Activated naive CD4-positive, alpha-beta T cell treated with anti-CD3 and anti-CD28 coated beads, Interleukin-2, amount 10 ng/mL, durations not matched to agents 7 days and 5 days (primary cell): ENCODE data around the gene PDLIM4.

Experiments used
- CTCF ChIA-PET: fragments of 350-600 bp; sonication (Branson Sonifier 250); formaldehyde crosslinking; loops from one replicate; lab custom pipeline; 2021; ENCODE audit warnings: antibody characterized with exemption; lab: Charles Lee
- DNase-seq: peaks from one replicate; pipeline ENCODE4 v3.0.0-alpha.2; 2020
- H3K27ac Mint-ChIP-seq: one replicate; pipeline ENCODE4 v1.8.0; 2021; ENCODE audit warnings: mild to moderate bottlenecking, moderate library complexity, mixed read lengths
- H3K27me3 Mint-ChIP-seq: one replicate; pipeline ENCODE4 v1.8.0; 2021; ENCODE audit warnings: mild to moderate bottlenecking, mixed read lengths
- H3K36me3 Mint-ChIP-seq: one replicate; pipeline ENCODE4 v1.8.0; 2021; ENCODE audit warnings: mixed read lengths
- H3K4me1 Mint-ChIP-seq: one replicate; pipeline ENCODE4 v1.8.0; 2021; ENCODE audit warnings: mixed read lengths
- H3K4me3 Mint-ChIP-seq: one replicate; pipeline ENCODE4 v1.8.0; 2021; ENCODE audit warnings: mild to moderate bottlenecking, moderate library complexity, mixed read lengths
- H3K9me3 Mint-ChIP-seq: one replicate; pipeline ENCODE4 v1.8.0; 2021; ENCODE audit warnings: mixed read lengths

PDLIM4 gene

DNA sequence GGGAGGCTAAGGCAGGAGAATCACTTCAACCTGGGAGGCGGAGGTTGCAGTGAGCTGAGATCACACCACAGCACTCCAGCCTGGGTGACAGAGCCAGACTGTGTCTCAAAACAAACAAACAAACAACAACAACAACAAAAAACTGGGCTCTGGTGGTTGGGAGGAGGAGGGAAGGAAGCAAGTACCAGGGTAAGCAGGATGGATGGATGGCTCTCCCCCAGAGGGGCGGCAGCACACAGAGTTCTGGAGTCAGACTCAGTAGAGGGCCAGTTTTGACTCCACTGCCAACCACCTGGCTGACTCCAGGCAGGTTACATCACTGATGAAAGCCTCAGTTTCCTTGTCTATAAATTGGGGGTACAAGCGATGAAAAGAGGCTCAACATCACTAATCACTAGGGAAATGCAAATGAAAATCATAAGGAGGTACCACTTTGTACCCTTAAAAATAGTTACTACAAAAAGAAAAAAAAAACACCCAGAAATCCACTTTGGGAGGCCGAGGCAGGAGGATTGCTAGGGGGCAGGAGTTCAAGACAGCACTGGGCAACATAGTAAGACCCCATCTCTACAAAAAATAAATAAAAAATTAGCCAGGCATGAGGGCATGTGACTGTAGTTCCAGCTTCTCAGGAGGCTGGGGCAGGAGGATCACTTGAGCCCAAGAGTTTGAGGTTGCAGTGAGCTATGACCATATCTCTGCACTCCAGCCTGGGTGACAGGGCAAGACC lies 39.9 kb downstream of the PDLIM4 start:
- Mint-ChIP-seq H3K4me3 (no peak overlapping the region), H3K27ac (no peak overlapping the region), H3K27me3 (peaks cover 60% of the 10 kb centered on the region), H3K4me1 (peaks cover 17% of the 10 kb centered on the region), H3K36me3 (no peaks in the 10 kb centered on the region), H3K9me3 (no peaks in the 10 kb centered on the region)
- CTCF ChIA-PET, result interaction anchor here (1.1 to 1.5 kb wide), 2 partner anchors 14 to 25 kb away, joined by 3 to 5 read pairs; no protein-coding TSS in a partner anchor
- no peak for DNase-seq

DNA sequence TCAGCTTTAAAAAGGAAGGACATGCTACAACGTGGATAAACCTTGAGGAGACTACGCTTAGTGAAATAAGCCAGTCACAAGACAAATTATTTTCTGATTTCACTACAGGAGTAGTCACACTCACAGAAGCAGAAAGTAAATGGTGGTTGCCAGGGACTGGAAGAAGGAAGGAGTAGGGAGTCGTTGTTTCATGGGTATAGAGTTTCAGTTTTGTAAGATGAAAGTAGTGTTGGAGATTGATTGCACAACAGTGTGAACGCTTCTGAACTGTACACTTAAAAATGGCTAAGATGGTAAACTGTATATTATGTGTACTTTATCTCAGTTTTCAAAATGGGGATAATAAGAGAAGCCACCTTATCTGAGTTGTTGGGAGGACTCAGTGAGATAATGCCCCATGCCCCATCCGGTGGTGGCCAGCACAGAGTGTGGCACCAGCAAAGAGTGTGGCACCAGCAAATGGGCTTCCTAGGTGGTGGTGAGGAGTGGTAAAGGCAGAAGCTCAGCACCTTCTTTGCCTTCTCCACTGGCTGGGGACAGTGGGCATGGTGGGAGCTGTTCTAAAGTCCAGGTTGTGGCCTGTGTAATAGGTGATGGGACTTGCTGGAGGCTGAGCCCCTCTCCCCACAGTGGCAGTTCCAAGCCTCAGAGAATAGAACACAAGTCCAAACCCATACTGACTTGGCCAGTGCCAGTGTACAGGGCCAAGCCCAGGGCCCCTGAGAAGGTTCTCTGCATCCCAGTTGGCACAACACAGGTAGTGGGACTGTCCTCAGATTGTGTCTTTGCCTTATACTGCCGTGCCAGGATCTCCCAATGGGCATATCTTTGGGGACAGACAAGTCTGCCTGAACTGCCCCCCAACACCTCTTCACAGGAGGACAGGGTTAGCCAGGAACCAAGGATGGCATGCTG lies 41.1 kb downstream of the PDLIM4 start:
- no peak overlapping the region for H3K4me3 Mint-ChIP-seq
- H3K4me1 Mint-ChIP-seq, result peaks cover 17% of the 10 kb centered on the region
- peaks cover 48% of the 10 kb centered on the region for H3K27me3 Mint-ChIP-seq
- DNase-seq, result no peak
- no peaks in the 10 kb centered on the region for H3K36me3 Mint-ChIP-seq
- H3K27ac Mint-ChIP-seq, result no peak overlapping the region
- H3K9me3 Mint-ChIP-seq, result no peaks in the 10 kb centered on the region
- CTCF ChIA-PET, result no interaction called here

DNA sequence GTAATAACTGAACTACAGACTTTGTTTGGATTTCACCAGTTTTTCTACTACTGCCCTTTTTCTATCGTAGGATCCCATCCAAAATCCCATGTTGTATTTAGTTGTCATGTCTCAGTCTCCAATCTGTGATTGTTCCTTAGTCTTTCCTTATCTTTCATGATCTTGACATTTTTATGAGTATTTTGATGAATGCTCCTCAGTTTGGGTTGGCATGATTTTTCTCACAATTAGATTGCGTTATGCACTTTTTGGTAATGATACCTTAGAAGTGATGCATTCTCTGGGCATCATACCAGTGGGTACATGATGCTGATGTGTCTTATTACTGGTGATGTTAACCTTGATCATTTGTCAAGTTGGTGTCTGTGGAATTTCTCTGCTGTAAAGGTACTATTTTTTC lies 42.4 kb downstream of the PDLIM4 start:
- CTCF ChIA-PET, result no interaction called here

DNA sequence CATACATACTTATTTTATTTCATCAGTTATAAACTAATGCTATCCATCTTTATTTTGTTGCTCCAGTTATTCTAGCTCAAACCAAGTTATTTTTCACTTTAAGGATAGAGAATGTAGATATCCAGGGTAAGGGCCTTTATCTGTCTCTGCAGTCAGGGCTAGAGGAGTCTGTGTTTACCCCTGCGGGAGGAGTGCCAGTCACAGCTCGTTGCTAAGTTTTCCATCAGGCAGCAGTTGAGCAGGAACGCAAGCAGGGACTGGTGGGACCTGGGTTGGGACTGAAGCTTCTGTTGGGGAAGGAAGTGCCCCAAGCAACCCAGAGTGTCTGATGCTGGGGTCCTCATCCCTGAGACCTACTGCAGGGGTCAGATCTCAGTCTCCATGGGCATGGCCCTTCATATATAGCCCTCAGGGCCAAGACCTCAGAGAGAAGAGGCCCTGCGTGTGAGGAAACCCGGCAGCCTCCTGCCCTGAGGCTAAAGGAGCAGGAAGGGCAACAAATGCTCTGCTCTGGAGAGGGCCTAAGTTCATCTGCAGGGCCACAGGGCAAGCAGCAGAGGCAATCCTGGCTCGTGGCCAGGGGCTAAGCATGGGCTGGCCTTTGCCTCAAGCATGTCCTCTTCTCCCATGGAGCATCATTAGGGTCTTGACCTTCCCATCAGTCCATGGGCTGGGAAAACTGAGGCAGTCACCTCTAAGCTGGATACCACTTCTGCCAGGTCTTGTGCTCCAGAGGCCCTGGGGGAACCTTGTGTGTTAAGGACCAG lies 43.3 kb downstream of the PDLIM4 start:
- peaks cover 26% of the 10 kb centered on the region for H3K27me3 Mint-ChIP-seq
- H3K9me3 Mint-ChIP-seq, result peaks cover 5% of the 10 kb centered on the region
- no peak overlapping the region for H3K27ac Mint-ChIP-seq
- H3K4me1 Mint-ChIP-seq, result peaks cover 4% of the 10 kb centered on the region
- H3K4me3 Mint-ChIP-seq, result no peak overlapping the region
- no peak for DNase-seq
- no peaks in the 10 kb centered on the region for H3K36me3 Mint-ChIP-seq
- CTCF ChIA-PET, result interaction anchor here (3.4 kb wide), 1 partner anchor 28 kb away, joined by 9 read pairs; no protein-coding TSS in a partner anchor

More for the DNA sequence above, 42.4 kb downstream of the PDLIM4 start:
- H3K27ac Mint-ChIP-seq, result no peak overlapping the region
- peaks cover 35% of the 10 kb centered on the region for H3K27me3 Mint-ChIP-seq
- H3K9me3 Mint-ChIP-seq, result no peaks in the 10 kb centered on the region
- H3K4me1 Mint-ChIP-seq, result peaks cover 12% of the 10 kb centered on the region
- no peaks in the 10 kb centered on the region for H3K36me3 Mint-ChIP-seq
- no peak for DNase-seq
- H3K4me3 Mint-ChIP-seq, result no peak overlapping the region

DNA sequence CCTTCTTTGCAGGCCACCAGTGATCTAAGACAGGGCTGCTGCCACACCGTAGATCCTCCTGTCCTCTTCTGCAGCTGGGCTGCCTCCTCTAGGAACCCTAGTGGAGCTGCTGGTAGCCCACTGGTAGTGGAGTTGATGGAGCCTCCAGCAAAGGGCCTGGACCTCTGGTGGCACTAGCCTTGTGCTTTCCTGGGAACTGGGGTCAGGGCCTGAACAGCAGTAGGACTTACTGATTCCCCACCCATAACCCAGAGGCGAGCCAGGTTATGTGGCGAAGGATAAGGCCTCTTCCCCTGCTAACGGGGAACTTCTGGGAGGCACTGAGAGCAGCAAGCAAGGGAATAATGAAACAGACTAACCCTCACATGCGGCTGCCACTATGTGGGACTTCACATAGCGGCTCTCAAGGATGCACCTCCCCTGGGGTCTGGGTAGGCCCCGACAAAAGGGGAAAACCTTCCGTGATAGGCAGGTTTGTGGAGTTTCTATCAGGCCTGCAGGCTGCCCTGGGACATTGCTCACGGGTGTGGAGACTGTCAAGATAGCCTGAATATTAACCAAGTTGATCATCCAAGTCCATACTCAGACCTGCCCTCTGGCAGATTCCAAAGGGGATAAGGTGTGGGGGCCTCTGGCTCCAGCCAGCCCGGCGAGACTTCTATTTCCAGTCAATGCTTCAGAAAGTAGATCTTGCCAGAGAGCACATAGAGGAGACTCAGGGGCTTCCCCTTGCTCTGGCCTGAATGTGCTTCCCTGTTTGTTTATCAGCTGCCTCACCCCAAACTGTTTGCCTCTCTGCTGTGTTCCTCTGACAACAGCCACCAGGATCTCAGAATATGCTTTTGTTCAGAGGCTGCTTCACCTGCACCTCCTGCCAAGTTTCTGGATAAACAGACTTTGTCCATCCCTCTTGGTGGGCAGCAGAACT lies 44.1 kb downstream of the PDLIM4 start:
- no peak overlapping the region for H3K4me3 Mint-ChIP-seq
- no peaks in the 10 kb centered on the region for H3K4me1 Mint-ChIP-seq
- CTCF ChIA-PET, result interaction anchor here (3.4 kb wide), 1 partner anchor 29 kb away, joined by 9 read pairs; no protein-coding TSS in a partner anchor
- peaks cover 5% of the 10 kb centered on the region for H3K9me3 Mint-ChIP-seq
- DNase-seq, result no peak
- H3K36me3 Mint-ChIP-seq, result no peaks in the 10 kb centered on the region
- H3K27ac Mint-ChIP-seq, result no peak overlapping the region
- peaks cover 23% of the 10 kb centered on the region for H3K27me3 Mint-ChIP-seq

DNA sequence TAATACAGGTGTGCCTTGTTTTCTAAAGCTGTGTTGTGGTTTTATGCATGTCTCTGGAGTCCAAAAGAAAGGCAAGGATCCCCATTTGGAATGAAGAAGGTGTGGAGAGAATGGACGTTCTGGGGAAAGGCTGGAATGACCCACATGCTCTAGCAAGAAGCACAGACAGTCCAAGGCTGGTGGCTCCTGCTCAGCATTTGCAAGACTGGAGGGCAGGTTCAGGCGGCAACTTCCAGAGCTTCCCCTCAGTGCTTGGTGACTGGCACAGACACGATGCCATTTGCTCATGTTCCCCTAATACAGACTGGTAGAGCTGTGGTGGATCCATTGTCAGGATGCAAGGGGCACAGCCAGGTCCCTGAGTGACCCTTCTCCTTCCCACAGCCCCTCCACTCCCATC lies 44.9 kb downstream of the PDLIM4 start:
- no peaks in the 10 kb centered on the region for H3K4me1 Mint-ChIP-seq
- DNase-seq, result no peak
- CTCF ChIA-PET, result interaction anchor here (0.6 to 3.4 kb wide), 3 partner anchors 30 to 411 kb away, joined by 3 to 9 read pairs (median 3); no protein-coding TSS in a partner anchor
- H3K4me3 Mint-ChIP-seq, result no peak overlapping the region
- H3K27me3 Mint-ChIP-seq, result peaks cover 16% of the 10 kb centered on the region
- H3K27ac Mint-ChIP-seq, result no peak overlapping the region
- peaks cover 5% of the 10 kb centered on the region for H3K9me3 Mint-ChIP-seq
- H3K36me3 Mint-ChIP-seq, result no peaks in the 10 kb centered on the region

DNA sequence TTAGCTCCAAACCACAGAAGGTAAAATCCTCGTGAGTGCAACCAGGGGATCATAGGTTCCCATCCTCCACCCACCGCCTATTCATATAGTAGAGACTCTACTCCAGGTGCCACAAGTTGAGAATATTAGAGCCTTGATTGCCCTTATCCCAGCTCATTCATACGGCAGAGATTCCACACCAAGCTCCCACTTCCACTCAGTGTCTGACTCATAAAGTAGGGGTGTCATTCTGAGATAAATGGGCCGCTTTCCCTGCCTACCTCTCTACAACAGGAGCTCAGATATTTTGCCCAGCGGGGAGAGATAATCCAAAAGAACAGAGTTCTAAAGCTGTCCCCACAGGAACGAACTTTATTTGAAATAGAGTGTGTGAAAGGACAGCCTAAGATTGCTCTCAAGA lies 46.1 kb downstream of the PDLIM4 start:
- no peak overlapping the region for H3K27ac Mint-ChIP-seq
- H3K36me3 Mint-ChIP-seq, result no peaks in the 10 kb centered on the region
- peaks cover 15% of the 10 kb centered on the region for H3K27me3 Mint-ChIP-seq
- no peak for DNase-seq
- CTCF ChIA-PET, result interaction anchor here (1.0 to 3.4 kb wide), 2 partner anchors 10 to 31 kb away, joined by 3 to 9 read pairs; no protein-coding TSS in a partner anchor
- H3K4me3 Mint-ChIP-seq, result no peak overlapping the region
- no peaks in the 10 kb centered on the region for H3K4me1 Mint-ChIP-seq
- peaks cover 5% of the 10 kb centered on the region for H3K9me3 Mint-ChIP-seq

DNA sequence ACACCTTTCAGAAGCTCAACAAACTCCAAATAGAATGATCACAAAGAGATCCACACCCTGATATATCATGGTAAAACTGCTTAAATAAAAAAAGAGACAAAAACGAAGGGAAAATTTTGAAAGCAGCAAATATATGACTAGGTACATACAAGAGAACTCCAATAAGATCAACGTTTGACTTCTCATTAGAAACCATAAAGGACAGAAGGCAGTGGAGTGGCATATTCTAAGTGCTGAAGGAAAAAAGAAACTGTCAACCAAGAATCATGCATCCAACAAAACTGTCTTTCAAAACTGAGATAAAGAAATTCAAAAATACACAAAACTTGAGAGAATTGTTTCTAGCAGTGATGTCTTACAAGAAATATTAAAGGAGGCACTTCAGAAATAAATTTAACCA lies 47.9 kb downstream of the PDLIM4 start:
- Mint-ChIP-seq H3K27me3 (peaks cover 11% of the 10 kb centered on the region), H3K4me1 (no peaks in the 10 kb centered on the region), H3K27ac (no peak overlapping the region)

DNA sequence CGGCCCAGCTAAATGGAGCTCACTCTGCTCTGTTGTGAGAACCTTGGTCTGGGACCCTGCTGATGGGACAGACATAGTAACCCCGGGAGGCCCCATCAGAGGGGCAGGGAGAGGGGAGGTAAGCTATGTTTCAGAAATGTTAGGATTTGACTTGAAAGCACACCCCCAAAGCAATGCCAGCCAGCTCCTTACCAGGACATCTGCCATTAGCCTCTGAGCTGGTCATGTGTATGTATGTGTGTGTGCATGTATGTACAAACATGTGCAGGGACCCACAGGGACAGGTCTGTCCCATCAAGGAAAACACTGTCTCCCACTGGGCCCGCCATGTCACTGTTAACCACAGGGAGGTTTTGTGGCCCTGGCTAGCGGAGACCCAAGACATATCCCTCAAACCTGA lies 51.2 kb downstream of the PDLIM4 start:
- no peaks in the 10 kb centered on the region for H3K4me1 Mint-ChIP-seq
- peaks cover 5% of the 10 kb centered on the region for H3K9me3 Mint-ChIP-seq
- no peak for DNase-seq
- H3K27ac Mint-ChIP-seq, result no peak overlapping the region
- CTCF ChIA-PET, result interaction anchor here (0.6 kb wide), 1 partner anchor 27 kb away, joined by 3 read pairs; no protein-coding TSS in a partner anchor
- H3K27me3 Mint-ChIP-seq, result no peaks in the 10 kb centered on the region
- no peak overlapping the region for H3K4me3 Mint-ChIP-seq
- H3K36me3 Mint-ChIP-seq, result no peaks in the 10 kb centered on the region

More for the DNA sequence above, 47.9 kb downstream of the PDLIM4 start:
- CTCF ChIA-PET, result no interaction called here
- Mint-ChIP-seq H3K9me3 (peaks cover 5% of the 10 kb centered on the region), H3K36me3 (no peaks in the 10 kb centered on the region), H3K4me3 (no peak overlapping the region)
- DNase-seq, result no peak

DNA sequence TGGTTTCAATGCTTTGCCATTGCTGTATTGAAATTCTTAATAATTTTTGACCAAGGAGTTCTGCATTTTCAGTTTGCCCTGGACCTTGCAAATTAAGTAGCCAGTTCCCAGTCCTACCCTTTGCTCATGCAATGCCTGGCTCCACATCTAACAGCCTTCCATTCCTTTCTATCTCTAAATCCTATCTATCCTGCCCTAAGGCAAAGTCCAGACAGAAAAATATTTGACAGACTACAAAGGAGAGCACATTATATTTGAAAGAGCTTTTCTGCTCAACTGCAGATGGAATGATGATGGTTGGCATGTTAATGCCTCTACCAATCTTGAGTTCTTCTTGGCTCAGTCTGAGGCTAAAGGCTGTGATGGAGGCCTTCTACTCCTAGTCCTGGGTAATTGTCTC lies 52.2 kb downstream of the PDLIM4 start:
- H3K36me3 Mint-ChIP-seq, result no peaks in the 10 kb centered on the region
- peaks cover under 1% of the 10 kb centered on the region for H3K27me3 Mint-ChIP-seq
- no peak for DNase-seq
- H3K4me1 Mint-ChIP-seq, result no peaks in the 10 kb centered on the region
- no peak overlapping the region for H3K27ac Mint-ChIP-seq
- peaks cover 5% of the 10 kb centered on the region for H3K9me3 Mint-ChIP-seq
- CTCF ChIA-PET, result no interaction called here
- no peak overlapping the region for H3K4me3 Mint-ChIP-seq

DNA sequence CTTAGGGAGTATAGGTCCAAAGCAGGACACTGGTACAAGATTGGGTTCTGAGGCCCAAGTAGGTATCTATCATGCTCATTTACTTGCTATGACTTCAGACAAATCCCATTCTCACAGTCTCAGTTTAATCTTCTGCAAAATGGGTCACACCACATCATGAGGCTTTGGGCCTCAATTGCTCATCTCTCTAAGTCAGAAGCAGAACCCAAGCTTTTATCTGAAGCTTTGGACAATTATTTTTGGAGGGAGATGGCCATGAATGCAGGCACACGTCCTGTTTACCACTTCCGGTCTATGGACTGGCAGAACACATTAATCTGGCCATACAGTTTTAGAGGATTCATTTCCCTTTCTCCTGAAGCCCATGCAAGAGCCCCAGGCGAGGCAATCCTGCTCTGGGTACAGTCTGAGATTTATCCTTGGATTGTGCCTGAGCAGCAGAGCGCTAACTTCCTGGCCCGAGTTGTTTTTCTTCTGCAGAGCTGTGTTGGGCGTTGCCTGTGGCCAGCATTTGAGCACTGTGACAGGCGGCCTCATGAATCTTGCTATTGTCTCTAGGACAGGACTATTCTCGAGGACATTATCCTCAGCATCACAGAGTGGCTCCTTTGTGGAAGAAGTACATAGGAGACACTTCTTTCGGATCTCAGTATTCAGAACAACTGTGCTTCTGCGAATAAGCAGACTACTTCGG lies 52.8 kb downstream of the PDLIM4 start:
- H3K27me3 Mint-ChIP-seq, result peaks cover 5% of the 10 kb centered on the region
- no peaks in the 10 kb centered on the region for H3K36me3 Mint-ChIP-seq
- H3K9me3 Mint-ChIP-seq, result peaks cover 1% of the 10 kb centered on the region
- CTCF ChIA-PET, result interaction anchor here (1.0 kb wide), 1 partner anchor 73 kb away, joined by 3 read pairs; no protein-coding TSS in a partner anchor
- no peaks in the 10 kb centered on the region for H3K4me1 Mint-ChIP-seq
- no peak for DNase-seq
- no peak overlapping the region for H3K27ac Mint-ChIP-seq
- H3K4me3 Mint-ChIP-seq, result no peak overlapping the region

DNA sequence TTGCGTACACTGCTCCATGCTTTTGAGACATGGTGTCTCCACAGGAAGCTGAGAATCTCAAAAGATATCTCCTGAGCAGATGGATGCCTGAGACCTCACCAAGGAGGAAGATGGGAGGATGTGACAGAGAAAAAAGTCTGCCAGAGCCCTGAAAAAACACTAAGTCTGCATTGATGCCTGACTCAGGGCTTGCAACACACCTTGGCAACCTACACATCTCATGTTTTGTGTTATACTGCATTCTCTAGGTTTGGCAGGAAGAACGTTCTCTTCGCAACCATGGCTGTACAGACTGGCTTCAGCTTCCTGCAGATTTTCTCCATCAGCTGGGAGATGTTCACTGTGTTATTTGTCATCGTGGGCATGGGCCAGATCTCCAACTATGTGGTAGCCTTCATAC lies 55.9 kb downstream of the PDLIM4 start:
- H3K4me3 Mint-ChIP-seq, result no peak overlapping the region
- CTCF ChIA-PET, result interaction anchor here (0.8 to 1.0 kb wide), 2 partner anchors 10 to 41 kb away, joined by 3 read pairs; no protein-coding TSS in a partner anchor
- no peak overlapping the region for H3K27ac Mint-ChIP-seq
- no peaks in the 10 kb centered on the region for H3K9me3 Mint-ChIP-seq
- peaks cover 5% of the 10 kb centered on the region for H3K27me3 Mint-ChIP-seq
- DNase-seq, result no peak
- H3K4me1 Mint-ChIP-seq, result no peaks in the 10 kb centered on the region
- no peaks in the 10 kb centered on the region for H3K36me3 Mint-ChIP-seq
